Measurements from ENCODE around the gene MSANTD1.

The MSANTD1 gene

GRCh38 chr4:3217771-3218170, 31.2 kb upstream of the MSANTD1 start:
- no peak for FAIRE-seq
- TF ChIP-seq CTCF (IDR thresholded peaks at IDR 0.05; ENCODE audit: insufficient read depth, missing control alignments), result no peak

GRCh38 chr4:3218824-3219760, 29.9 kb upstream of the MSANTD1 start:
- no peak for FAIRE-seq
- no peak for TF ChIP-seq CTCF (IDR thresholded peaks at IDR 0.05; ENCODE audit: insufficient read depth, missing control alignments)
- DNase-seq (ENCODE audit: insufficient read length, low spot score), result no peak

More at GRCh38 chr4:3217771-3218170, 31.2 kb upstream of the MSANTD1 start:
- DNase-seq (ENCODE audit: insufficient read length, low spot score), result no peak

- no peak for TF ChIP-seq CTCF (IDR thresholded peaks at IDR 0.05; ENCODE audit: insufficient read depth, missing control alignments)
- no peak for DNase-seq (ENCODE audit: insufficient read length, low spot score)
- FAIRE-seq, result no peak
Measured at GRCh38 chr4:3219761-3220475, 29.0 kb upstream of the MSANTD1 start.

GRCh38 chr4:3220476-3221183, 28.3 kb upstream of the MSANTD1 start:
- no peak for DNase-seq (ENCODE audit: insufficient read length, low spot score)
- no peak for TF ChIP-seq CTCF (IDR thresholded peaks at IDR 0.05; ENCODE audit: insufficient read depth, missing control alignments)
- no peak for FAIRE-seq

GRCh38 chr4:3221184-3221494, 27.8 kb upstream of the MSANTD1 start:
- TF ChIP-seq CTCF (IDR thresholded peaks at IDR 0.05; ENCODE audit: insufficient read depth, missing control alignments), result no peak
- DNase-seq (ENCODE audit: insufficient read length, low spot score), result no peak
- no peak for FAIRE-seq

GRCh38 chr4:3221996-3222395, 27.0 kb upstream of the MSANTD1 start:
- no peak for FAIRE-seq
- TF ChIP-seq CTCF (IDR thresholded peaks at IDR 0.05; ENCODE audit: insufficient read depth, missing control alignments), result no peak
- DNase-seq (ENCODE audit: insufficient read length, low spot score), result no peak
